Neural cell (in vitro differentiated cells): ENCODE data around the gene AGPAT3. TPM values are rescaled to one million over a fixed set of nuclear protein-coding genes. Genes with fewer than 3 reads are reported as not detected.

Experiments
- H2AFZ ChIP-seq: fragments of 200-600, 300-800 bp; sonication (generic), shearing (Covaris generic); 2 replicates; pipeline ENCODE4 v1.6.0; 2014; ENCODE audit warnings: low read depth, mild to moderate bottlenecking, antibody characterized with exemption, low read length, moderate library complexity
- H3F3A ChIP-seq: fragments of 200-600 bp; shearing (Covaris generic); 2 replicates; pipeline ENCODE4 v1.6.1; 2016; ENCODE audit warnings: mild to moderate bottlenecking, moderate library complexity, mixed read lengths, antibody characterized with exemption, low read length; ENCODE audit not compliant: insufficient read depth, poor library complexity, severe bottlenecking
- H3K27ac ChIP-seq: fragments of 200-600, 300-800 bp; sonication (generic), shearing (Covaris generic); 2 replicates; pipeline ENCODE4 v1.5.1; 2014; ENCODE audit warnings: mild to moderate bottlenecking, low read length, moderate library complexity
- H3K27me3 ChIP-seq: fragments of 300-800, 200-600 bp; sonication (generic), shearing (Covaris generic); 2 replicates; pipeline ENCODE4 v1.6.0; 2014; ENCODE audit warnings: mild to moderate bottlenecking, low read depth, low read length, moderate library complexity; ENCODE audit not compliant: insufficient read depth
- H3K36me3 ChIP-seq: fragments of 300-800, 200-600 bp; sonication (generic), shearing (Covaris generic); 2 replicates; pipeline ENCODE4 v1.5.1; 2014; ENCODE audit warnings: mild to moderate bottlenecking, antibody characterized with exemption, low read length, moderate library complexity; ENCODE audit not compliant: insufficient read depth
- H3K4me2 ChIP-seq: fragments of 300-800, 200-600 bp; sonication (generic), shearing (Covaris generic); 2 replicates; pipeline ENCODE4 v1.6.0; 2014; ENCODE audit warnings: mild to moderate bottlenecking, low read length
- H3K4me3 ChIP-seq: fragments of 300-800, 200-600 bp; sonication (generic), shearing (Covaris generic); 2 replicates; pipeline ENCODE4 v1.5.1; 2014; ENCODE audit warnings: mild to moderate bottlenecking, low read length, moderate library complexity
- H3K79me2 ChIP-seq: fragments of 200-600 bp; shearing (Covaris generic); replicated peaks from 2 replicates; pipeline ENCODE4 v1.6.0; 2014; ENCODE audit warnings: mild to moderate bottlenecking, low read length, moderate library complexity; ENCODE audit not compliant: insufficient read depth
- H3K9ac ChIP-seq: fragments of 300-800, 200-600 bp; sonication (generic), shearing (Covaris generic); 2 replicates; pipeline ENCODE4 v1.6.1; 2016; ENCODE audit warnings: mild to moderate bottlenecking, low read length, mixed read lengths
- H3K9me2 ChIP-seq: fragments of 200-600 bp; shearing (Covaris generic); 2 replicates; pipeline ENCODE4 v1.6.1; 2016; ENCODE audit warnings: mild to moderate bottlenecking, low read length, mixed read lengths; ENCODE audit not compliant: insufficient read depth
- H3K9me3 ChIP-seq: fragments of 200-600, 300-800 bp; sonication (generic), shearing (Covaris generic); 2 replicates; pipeline ENCODE4 v1.6.1; 2016; ENCODE audit warnings: mild to moderate bottlenecking, mixed run types, low read length, moderate library complexity, mixed read lengths
- H4K20me1 ChIP-seq: fragments of 200-600 bp; shearing (Covaris generic); 2 replicates; pipeline ENCODE4 v1.6.1; 2016; ENCODE audit warnings: mild to moderate bottlenecking, mixed run types; ENCODE audit not compliant: insufficient read depth
- CTCF ChIP-seq: fragments of 450-650 bp; IDR thresholded peaks from 2 replicates; pipeline ENCODE4 v1.5.1; 2014; ENCODE audit warnings: antibody characterized with exemption, mild to moderate bottlenecking, moderate library complexity; ENCODE audit not compliant: poor library complexity, severe bottlenecking
- EP300 ChIP-seq: fragments of 450-650 bp; conservative IDR thresholded peaks from 2 replicates; pipeline ENCODE4 v1.6.1; 2014; ENCODE audit warnings: antibody characterized with exemption, mild to moderate bottlenecking, moderate library complexity; ENCODE audit not compliant: poor library complexity, severe bottlenecking
- EZH2 ChIP-seq: fragments of 200-600, 300-800 bp; shearing (Covaris generic), sonication (generic); IDR thresholded peaks from 2 replicates; pipeline ENCODE4 v1.6.1; 2014; ENCODE audit warnings: antibody characterized with exemption, low read length, borderline replicate concordance, mild to moderate bottlenecking; ENCODE audit not compliant: insufficient read depth, poor library complexity, severe bottlenecking
- MXI1 ChIP-seq: fragments of 450-650 bp; conservative IDR thresholded peaks from 2 replicates; pipeline ENCODE4 v1.6.1; 2014; ENCODE audit warnings: antibody characterized with exemption, mild to moderate bottlenecking; ENCODE audit not compliant: poor library complexity, severe bottlenecking
- POLR2AphosphoS5 ChIP-seq: IDR thresholded peaks from 2 replicates; pipeline ENCODE4 v1.6.1; 2012
- RAD21 ChIP-seq: fragments of 450-650 bp; conservative IDR thresholded peaks from 2 replicates; pipeline ENCODE4 v1.6.1; 2014; ENCODE audit warnings: antibody characterized with exemption, mild to moderate bottlenecking, moderate library complexity
- REST ChIP-seq: IDR thresholded peaks from 2 replicates; pipeline ENCODE4 v1.6.1; 2012; ENCODE audit warnings: borderline replicate concordance
- SMC3 ChIP-seq: fragments of 450-650 bp; conservative IDR thresholded peaks from 2 replicates; pipeline ENCODE4 v1.6.1; 2014; ENCODE audit warnings: antibody characterized with exemption, mild to moderate bottlenecking, moderate library complexity; ENCODE audit not compliant: poor library complexity
- TAF1 ChIP-seq: IDR thresholded peaks from 2 replicates; pipeline ENCODE4 v1.6.1; 2012; ENCODE audit warnings: low read depth
- polyA plus RNA-seq: library from polyadenylated mRNA; depleted of rRNA; stranded (reverse); fragments of >200 nt; gene quantifications from 2 replicates; pipeline ENCODE4 v1.2.3, GENCODE V29; 2014

AGPAT3 gene
- polyA plus RNA-seq, 1 donor from 2014 or later: 8.4 TPM

- Histone ChIP-seq H4K20me1 (no peaks in the 10 kb centered on the region), H2AFZ (no peak overlapping the region), H3F3A (no peaks in the 10 kb centered on the region), H3K4me3 (peak overlapping the region; percentile 85), H3K27ac (peak overlapping the region; percentile 82), H3K27me3 (no peaks in the 10 kb centered on the region), H3K79me2 (peaks cover 33% of the 10 kb centered on the region), H3K9ac (peak overlapping the region; percentile 82), H3K4me2 (peak overlapping the region; percentile 55), H3K9me3 (no peaks in the 10 kb centered on the region), H3K9me2 (no peaks in the 10 kb centered on the region), H3K36me3 (no peaks in the 10 kb centered on the region)
- no peak for TF ChIP-seq EZH2
- TF ChIP-seq REST: no peak
- TF ChIP-seq RAD21: no peak
- no peak for TF ChIP-seq SMC3
- TF ChIP-seq CTCF: no peak
- TF ChIP-seq POLR2AphosphoS5: no peak
- TF ChIP-seq EP300: no peak
- TF ChIP-seq MXI1: no peak
- no peak for TF ChIP-seq TAF1
Observed at GRCh38 chr21:44011123-44011522, 146.1 kb downstream of the AGPAT3 start.

GRCh38 chr21:44011579-44012473, 146.8 kb downstream of the AGPAT3 start, which contains the start of gene TRAPPC10:
TSS of gene TRAPPC10 (plus strand) at chr21:44012309. CDS start at chr21:44012494, 185 bp downstream.
- Histone ChIP-seq H3K4me3 (peak within 1 kb of the TSS; percentile 85), H3K9me3 (no peaks in the 10 kb centered on the region), H3K27me3 (no peaks in the 10 kb centered on the region), H2AFZ (peak within 1 kb of the TSS; percentile 45), H3K9me2 (no peaks in the 10 kb centered on the region), H3F3A (no peaks in the 10 kb centered on the region), H3K4me2 (peak within 1 kb of the TSS; percentile 56), H3K79me2 (peaks cover 38% of the 10 kb centered on the region), H4K20me1 (no peaks in the 10 kb centered on the region), H3K36me3 (no peaks in the 10 kb centered on the region), H3K27ac (peak within 1 kb of the TSS; percentile 82), H3K9ac (peak within 1 kb of the TSS; percentile 82)
- TF ChIP-seq EZH2 (no peak), MXI1 (peak; percentile 81), POLR2AphosphoS5 (peak; percentile 84), RAD21 (peak; percentile 42), EP300 (peak; percentile 63), TAF1 (no peak), SMC3 (peak; percentile 55), REST (no peak), CTCF (no peak)
